GM21360 (cell line): Measurements from ENCODE around the gene SIT1.
"Not testable (repeated sequence)": the region's sequence is repeated elsewhere in the genome, so short reads cannot be mapped to it uniquely, and the experiment has no call there.

Source experiments
- ATAC-seq: cut with Tn5 transposase; IDR thresholded peaks from one replicate; pipeline ENCODE4 v1.9.1; 2021; ENCODE audit warnings: mild to moderate bottlenecking, moderate library complexity; ENCODE audit not compliant: unreplicated experiment

Gene SIT1

GRCh38 chr9:35660966-35661415 is 10.3 kb upstream of the SIT1 start:
- ATAC-seq: no peak

- no peak for ATAC-seq
Measured at GRCh38 chr9:35659340-35659739, 8.6 kb upstream of the SIT1 start.

GRCh38 chr9:35658968-35659220 is 8.2 kb upstream of the SIT1 start:
- no peak for ATAC-seq

GRCh38 chr9:35658137-35658967 is 7.6 kb upstream of the SIT1 start, which contains the start of gene CCDC107:
CCDC107 (plus strand) TSS chr9:35658292; CDS start chr9:35658380, 88 bp downstream.
- peak; percentile 43 for ATAC-seq

- peak; percentile 86 for ATAC-seq
Measured at GRCh38 chr9:35657546-35658136, 6.9 kb upstream of the SIT1 start, which contains the start of gene RMRP. RMRP (minus strand) TSS chr9:35658019.

GRCh38 chr9:35656831-35657545 is 6.3 kb upstream of the SIT1 start:
- no peak for ATAC-seq

GRCh38 chr9:35656348-35656747 is 5.6 kb upstream of the SIT1 start:
- no peak for ATAC-seq

- ATAC-seq: no peak
Measured at GRCh38 chr9:35653611-35654010, 2.9 kb upstream of the SIT1 start.

GRCh38 chr9:35652829-35653209 is 2.1 kb upstream of the SIT1 start:
- ATAC-seq: no peak

GRCh38 chr9:35651956-35652828 is 1.5 kb upstream of the SIT1 start:
- no peak for ATAC-seq

- ATAC-seq: no peak
Measured at GRCh38 chr9:35649431-35650340, 1.0 kb downstream of the SIT1 start.

GRCh38 chr9:35646533-35647265 is 4.0 kb downstream of the SIT1 start:
- peak; percentile 80 for ATAC-seq

GRCh38 chr9:35646153-35646532 is 4.6 kb downstream of the SIT1 start:
- peak; percentile 9 for ATAC-seq

- not testable (repeated sequence) for ATAC-seq
Measured at GRCh38 chr9:35645736-35646135, 5.0 kb downstream of the SIT1 start.

- ATAC-seq: no peak
Measured at GRCh38 chr9:35643046-35643445, 7.7 kb downstream of the SIT1 start.

GRCh38 chr9:35641478-35641877 is 9.3 kb downstream of the SIT1 start:
- ATAC-seq: not testable (repeated sequence)

GRCh38 chr9:35640431-35640830 is 10.3 kb downstream of the SIT1 start:
- ATAC-seq: not testable (repeated sequence)

GRCh38 chr9:35639631-35640030 is 11.1 kb downstream of the SIT1 start:
- no peak for ATAC-seq

- not testable (repeated sequence) for ATAC-seq
Measured at GRCh38 chr9:35639225-35639624, 11.5 kb downstream of the SIT1 start.
